ENCODE data around the gene OPTC.
"Not testable (repeated sequence)": the region's sequence is repeated elsewhere in the genome, so short reads cannot be mapped to it uniquely, and the experiment has no call there.

Gene OPTC

DNA sequence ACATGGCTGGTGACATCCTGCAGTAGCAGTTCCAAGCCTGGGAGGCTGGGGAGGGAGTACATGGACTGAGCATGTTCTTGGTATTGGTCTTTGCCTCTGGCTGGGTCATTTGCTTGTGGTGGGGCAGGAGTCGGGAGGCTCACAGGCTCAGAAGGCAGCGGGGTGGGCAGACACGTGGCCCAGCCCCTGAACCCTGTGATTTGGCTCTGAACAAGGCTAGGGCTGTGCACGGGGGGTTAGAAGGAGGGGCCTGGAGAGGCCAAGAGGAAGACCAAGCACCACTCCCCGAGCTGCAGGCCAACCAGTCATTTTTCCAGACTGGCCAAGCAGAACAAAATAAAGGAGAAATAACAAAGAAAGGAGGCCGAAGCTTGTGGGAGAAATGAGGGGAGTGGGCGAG is 28.0 kb upstream of the OPTC start:
- DNase-seq (ENCODE audit: low read depth) = no peak

DNA sequence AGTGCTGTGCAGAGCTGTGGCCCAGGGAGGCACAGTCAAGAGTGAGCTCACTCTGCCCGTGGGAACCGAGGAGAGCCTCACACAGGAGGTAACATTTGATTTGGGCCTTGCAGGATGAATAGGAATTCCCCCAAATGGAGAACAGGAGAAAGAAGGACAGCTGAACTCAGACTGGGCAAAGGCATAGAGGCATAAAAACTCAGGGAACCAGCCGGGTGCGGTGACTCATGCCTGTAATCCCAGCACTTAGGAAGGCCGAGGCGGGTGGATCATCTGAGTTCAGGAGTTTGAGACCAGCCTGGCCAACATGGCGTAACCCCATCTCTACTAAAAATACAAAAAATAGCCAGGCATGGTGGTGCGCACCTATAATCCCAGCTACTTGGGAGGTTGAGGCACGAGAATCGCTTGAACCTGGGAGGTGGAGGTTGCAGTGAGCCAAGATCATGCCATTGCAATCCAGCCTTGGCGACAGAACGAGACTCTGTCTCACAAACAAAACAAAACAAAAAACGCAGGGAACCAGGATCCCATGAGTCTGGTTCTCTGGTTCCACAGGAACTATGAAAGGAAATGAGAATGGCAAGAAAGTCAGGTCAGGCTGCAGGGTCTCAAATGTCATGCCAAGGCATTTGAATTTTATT is 26.9 kb upstream of the OPTC start:
- DNase-seq (ENCODE audit: low read depth) = not testable (repeated sequence)

DNA sequence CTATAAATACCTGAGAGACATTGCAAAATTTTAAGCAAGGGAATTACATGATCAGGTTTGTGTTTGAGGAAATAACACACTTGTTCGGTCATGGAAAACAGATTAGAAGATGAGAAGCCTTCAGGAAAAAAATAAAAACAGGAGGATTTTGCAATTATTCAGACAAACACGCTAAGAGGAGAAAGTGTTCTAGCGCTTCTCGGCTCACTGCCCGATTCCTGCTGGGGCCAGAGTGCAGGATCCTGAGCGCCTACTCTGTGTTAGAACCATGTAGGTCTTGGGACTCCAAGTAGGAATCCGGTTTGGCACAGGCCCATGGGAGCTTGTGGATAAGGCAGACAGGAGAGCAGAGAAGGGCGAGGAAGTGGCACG is 26.4 kb upstream of the OPTC start:
- DNase-seq (ENCODE audit: low read depth) = no peak

DNA sequence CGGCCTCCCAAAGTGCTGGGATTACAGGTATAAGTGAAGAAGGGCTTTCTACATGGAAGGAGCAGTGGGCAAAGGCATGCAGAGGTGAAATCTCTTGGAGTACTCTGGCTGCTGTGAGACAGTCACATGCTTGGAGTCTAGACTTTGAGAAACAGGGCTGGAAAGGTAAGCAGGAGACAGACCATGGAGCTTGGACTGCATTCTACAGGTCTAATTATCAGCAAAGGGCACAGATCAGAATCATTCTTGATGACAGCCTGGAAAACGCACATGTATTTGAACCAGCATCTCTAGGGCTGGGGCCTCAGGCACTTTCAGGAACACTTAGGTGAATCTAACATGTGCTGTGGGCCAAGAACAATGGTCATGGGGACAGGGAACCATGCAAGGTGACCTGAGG is 25.6 kb upstream of the OPTC start:
- no peak for DNase-seq (ENCODE audit: low read depth)

DNA sequence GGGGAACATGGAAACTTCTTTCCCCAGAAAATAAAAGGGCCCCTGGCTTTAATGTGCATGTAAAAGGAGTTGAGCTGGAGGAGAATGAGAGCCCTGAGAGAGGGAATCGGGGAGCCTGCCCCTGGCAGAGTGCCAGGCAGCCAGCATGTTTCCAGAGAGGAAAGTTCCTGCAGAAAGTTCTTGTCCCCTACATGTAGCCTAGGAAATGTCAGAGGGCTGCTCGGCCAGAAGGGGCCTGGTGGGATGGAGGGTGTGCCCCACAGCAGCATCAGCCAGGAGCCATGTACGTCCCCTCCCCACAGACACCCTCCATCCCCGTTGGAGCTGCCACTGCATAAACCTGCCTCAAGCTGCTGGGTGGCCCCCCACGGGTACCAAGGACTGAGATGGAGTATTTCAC is 23.7 kb upstream of the OPTC start:
- DNase-seq (ENCODE audit: low read depth) = no peak

DNA sequence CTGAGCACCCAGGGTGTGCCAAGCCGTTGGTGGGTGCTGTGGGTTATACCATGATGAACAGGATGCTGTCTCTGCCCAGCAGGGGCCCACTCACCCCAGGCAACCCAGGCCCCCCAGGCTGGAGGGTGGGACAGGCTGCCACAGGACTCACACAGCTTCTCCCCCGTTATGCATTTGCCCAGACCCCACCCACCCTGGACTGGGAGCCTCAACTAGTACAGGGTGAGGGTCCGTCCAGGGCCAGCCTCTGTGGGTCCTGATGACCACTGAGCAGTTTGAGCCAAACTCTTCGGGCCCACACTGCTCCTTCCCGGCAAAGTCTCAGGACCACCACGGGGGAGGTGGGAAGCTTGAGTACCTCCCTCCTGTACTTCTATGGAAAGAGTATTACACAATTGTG is 22.1 kb upstream of the OPTC start:
- no peak for DNase-seq (ENCODE audit: low read depth)

DNA sequence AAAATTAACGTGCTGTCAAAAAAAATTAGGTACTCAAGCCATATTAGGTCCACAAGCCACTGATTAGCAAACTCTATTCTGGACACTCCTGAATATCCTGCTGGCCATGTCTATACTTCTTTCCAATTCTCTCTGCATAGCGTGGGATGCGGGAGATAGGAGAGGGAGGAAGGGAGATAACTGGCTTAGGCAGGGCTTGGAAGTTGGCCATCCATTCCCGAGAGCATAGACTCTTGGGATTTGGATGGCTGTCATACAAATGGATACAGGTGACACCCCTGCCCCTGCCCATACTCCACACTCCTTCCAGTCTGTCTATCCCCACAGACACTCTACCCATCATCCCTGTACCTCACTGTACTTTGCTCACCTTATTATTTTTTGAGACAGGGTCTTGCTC is 20.7 kb upstream of the OPTC start:
- DNase-seq (ENCODE audit: low read depth) = no peak

DNA sequence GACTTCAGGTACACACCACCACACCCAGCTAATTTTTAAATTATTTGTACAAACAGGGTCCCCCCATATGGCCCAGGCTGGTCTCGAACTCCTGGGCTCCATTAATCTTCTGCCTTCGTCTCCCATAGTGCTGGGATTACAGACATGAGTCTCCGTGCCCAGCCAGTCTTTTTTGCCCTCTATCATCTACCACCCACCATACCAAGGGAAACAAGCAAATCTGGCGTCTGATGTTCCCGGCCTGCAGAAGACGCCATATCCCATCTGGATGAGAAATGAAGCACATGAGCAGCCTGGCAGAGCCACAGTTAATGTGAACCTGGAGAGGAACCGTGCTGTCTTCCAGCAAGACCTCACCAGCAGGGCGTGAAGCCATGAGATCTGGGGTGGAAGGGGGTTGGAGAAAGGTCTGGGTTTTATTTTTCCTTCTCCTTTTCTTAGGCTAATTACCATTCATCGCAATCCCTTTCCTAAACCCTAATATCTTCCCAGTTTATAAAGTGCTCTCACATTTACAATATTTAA is 20.1 kb upstream of the OPTC start:
- no peak for DNase-seq (ENCODE audit: low read depth)

DNA sequence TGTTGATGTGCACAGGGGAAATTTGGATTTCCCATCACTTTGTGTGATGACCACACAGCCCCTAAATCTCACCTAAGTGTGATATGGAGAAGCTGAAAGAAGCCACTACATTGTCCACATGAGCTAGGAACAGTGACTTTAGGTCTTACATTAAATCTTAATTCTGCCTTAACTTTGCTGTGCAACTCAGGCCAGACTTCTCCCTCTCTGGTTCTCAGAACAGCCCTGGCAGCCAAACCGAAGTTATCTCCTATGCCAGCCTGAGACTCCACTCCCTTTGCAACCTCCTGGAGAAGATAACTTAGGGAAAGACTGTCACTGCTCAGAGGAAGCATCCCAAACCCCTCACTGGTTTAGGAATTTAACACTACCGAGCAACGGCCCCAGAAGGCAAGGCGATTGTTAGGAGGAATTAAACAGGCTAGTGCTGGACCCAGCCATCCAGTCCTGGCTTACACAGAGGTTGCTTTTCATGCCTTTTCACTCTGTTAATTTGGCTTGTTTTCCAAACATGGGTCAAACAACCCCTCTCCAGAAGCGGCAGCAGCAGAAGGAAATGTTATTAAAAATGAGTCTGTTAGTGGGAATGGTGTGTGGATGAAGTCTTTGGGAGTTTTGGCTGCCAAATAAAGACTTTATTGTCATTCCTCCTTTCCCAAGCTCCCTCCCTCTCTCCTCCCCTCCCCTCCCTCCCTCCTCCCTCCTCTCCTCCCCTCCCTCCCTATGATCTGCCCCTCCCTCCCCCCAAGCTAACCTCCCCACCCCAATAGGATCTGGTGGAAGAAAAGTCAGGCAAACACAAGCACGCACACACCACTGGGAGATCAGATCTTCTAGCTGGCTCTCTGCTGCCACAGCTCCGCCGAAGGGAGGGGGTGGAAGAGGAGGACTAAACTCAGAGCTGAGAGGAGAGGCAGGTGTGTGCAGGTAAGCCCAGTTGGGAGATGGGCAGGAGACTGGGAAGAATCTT is 18.7 kb upstream of the OPTC start, which contains the start of gene PRELP:
Gene PRELP, plus strand, starts transcription at position 795 of the 970 bp plus-strand sequence. CDS start 7,379 bp downstream, outside the sequence.
- DNase-seq (ENCODE audit: low read depth) = no peak

DNA sequence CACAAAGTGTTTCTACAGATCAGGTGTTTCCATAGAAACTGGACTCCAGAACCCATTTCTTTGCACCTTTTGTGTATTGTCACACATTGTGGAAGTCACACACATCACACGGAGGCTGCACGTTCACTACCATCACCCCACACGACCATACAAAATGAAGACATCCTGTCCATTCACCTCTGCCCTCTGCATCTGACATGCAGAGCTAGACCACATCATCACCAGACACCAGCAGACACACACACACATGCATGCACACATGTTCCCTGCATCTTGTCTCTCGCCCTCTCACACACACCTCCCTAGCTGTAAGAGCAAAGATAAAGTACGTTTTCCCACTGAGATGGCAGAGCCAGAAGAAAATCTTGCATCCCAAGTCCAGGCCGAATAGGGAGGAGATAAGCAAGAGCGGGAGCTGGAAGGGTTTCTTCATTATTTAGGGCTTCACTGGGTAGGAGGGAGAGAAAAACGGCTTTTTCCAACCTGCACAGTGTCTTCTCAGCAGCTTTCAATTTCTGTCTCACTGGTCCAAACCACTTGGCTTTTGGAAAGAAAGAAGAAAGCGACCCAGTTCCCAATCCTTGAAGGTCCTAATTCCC is 17.6 kb upstream of the OPTC start:
- no peak for DNase-seq (ENCODE audit: low read depth)

DNA sequence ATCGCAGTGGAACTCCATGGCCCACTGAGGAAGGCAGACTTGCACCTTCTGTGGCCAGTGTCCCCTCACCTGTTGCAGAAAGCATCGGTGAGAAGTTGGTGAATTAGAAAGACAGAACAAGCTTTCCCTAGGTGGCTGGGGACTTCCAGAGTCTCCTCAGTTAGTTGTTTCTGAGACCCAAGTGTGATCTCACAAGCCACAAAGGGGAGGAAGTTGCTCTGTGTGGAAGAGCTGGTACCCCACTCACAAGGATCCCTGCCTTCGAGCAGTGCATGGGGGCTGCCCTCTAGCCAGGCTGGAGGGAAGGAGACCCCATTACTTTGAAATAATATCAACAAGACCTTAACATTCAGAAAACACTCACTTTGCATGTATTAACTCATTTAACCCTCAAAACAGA is 16.2 kb upstream of the OPTC start:
- no peak for DNase-seq (ENCODE audit: low read depth)

DNA sequence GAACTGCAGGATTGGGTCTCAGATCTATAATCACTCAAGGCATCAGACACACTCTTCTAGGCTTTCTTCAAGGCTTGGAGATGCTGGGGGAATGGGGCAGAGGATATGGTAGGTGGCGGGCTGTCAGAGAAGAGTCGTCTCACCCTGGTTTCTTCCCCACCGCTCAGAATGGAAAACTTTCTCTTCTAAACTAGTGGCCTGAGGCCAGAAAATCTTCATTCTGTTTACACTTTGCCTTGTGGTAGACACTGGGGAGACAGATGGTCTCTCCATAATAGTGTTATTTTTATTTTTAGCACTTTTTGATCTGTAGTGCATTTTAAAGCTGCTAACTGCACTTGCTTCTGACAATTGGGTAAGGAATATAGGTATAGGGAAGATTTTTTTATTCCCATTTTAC is 15.7 kb upstream of the OPTC start:
- no peak for DNase-seq (ENCODE audit: low read depth)

DNA sequence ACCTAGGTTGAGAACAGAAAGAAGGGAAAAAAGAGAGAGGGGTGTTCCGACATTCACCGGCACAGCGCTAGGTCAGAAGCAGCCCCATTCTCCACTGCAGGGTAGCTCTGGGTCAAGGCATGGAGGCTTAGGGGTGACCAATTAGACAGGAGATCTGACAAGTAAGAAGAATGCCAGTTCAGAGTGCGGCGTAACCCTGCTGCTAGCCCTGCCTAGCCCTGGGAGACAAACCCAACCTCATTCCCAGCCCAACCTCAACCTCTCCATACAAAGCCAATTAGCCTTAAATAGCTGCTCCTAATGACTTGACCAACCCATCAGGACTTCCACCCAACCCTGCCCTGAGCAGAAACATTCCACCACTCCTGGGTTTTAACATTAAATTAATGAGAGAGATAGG is 15.0 kb upstream of the OPTC start:
- DNase-seq (ENCODE audit: low read depth) = no peak

DNA sequence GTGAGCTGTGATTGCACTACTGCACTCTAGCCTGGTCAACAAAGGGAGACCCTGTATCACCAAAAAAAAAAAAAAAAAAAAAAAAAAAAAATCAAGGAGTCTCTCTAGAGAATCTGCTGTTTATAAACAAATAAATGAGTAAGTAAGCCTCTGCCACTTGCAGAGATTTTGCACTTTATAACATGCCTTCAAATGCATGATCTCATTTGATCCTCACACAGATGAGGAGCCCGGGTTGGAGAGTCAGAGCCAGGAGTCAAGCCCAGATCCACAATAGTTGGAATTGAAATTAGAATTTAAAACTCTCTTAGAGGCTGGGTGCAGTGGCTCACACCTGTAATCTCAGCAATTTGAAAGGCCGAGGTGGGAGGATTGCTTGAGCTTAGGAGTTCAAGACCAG is 14.3 kb upstream of the OPTC start:
- no peak for DNase-seq (ENCODE audit: low read depth)

DNA sequence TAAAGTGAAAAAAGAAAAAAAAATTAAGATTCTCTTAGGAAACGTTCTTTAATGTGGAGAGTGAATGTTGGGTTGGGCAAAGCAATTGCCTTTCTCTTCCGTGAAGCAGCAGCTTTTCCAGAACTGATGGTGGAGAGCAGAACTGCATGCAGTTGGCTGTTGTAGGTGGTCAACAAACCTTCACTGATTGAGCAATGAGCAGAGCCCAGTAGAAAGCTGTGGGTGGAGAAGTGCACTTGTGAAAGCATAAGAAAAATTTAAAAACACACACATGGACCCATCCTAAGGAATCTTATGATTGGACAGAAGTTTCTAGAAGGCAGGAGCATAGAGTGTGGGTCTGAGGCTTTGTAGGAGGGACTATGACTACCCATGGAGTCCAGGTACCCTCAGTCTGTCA is 13.9 kb upstream of the OPTC start:
- no peak for DNase-seq (ENCODE audit: low read depth)

DNA sequence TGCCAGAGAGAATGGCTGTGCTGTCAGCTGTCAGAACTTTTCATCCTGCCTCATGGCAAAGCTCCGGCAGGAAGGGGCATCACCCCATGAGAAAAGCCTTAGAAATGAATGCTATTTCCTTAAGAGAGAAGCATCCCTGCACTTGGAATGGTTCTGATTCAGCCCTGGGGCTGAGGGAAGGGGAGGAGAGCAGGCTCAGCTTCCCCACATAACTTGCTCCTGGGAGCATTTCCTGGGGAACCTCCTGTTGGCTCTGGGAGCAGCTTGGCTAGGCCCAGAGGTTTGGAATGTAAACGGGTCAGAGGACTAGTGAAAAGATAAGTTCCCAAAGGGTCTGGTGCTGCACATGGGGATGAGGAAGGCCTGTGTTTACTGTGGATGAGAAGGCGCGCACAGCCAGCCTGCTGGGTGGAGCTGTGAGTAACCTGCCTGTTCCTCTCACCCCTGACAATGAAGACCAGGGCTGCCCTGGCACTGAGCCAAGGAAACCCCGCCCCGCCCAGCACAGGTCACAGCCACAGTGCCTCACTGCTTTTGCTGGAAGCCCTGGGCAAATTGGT is 13.3 kb upstream of the OPTC start:
- DNase-seq (ENCODE audit: low read depth) = no peak

DNA sequence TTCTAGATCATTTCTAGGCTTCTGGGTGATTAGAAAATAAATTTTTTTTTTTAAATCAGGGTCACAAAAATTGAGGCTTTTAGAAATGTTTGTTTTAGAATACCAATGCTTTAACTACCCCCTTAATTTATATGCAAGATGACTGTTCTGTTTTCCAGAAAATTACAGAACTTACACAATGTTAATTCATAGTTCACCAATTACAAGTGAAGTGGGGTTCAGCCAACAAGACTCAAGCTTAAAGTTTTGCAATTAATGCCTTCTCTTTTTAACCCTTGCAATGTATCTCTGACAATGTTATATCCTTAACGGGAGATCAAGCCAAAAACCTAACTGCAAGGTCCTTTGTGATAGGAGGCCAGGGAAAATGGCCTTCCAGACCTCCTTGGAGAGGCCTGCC is 12.8 kb upstream of the OPTC start:
- DNase-seq (ENCODE audit: low read depth) = no peak

DNA sequence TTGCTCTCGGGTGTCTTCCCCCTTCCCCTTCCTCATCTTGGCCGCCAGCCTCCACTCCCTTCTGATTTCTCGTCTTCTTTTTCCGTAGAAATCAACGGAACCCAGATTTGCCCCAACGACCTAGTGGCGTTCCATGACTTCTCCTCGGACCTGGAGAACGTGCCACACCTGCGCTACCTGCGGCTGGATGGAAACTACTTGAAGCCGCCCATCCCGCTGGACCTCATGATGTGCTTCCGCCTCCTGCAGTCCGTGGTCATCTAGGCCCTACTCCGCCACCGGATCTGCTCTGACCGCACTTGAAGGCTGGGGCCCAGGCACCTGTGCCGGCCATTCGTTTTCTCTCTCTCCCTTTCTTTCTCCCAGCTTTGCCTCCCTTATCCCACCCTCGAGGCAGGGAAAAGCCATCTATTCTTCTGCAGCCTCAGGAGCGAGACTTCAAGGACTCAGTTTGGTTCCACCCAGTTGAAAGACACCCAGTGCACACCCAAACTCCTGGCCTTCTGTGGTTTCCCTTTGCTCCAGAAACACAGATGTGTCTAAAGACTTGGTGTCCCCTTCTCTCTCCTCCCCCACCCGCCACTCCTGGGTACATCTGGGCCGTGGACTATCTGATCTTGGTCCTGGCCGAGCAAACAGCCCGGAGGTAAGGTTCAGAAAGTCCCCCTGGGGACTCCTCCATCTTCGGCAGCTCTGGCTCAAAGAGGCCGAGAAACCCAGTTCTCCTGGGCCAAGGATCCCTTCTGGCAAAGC is 7.2 kb upstream of the OPTC start:
- no peak for DNase-seq (ENCODE audit: low read depth)

DNA sequence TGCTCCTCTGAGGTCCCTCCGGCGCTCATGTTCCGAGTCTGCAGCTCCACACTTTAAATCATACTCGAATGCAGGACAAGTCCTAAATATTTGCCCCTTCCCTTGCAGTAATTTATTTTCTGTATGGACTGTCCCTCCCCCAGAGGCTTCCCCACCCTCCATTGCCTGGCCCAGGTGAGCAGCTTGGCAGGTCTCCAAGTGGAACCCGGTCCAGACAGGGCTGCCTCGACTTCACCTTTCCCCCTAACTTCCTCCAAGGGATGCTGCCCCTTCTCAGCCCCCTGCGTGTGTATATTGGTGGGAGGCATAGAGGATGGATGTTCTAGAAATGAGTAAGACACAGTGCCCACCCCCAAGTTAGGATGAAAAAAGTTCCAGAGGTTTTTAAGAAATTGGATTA is 5.4 kb upstream of the OPTC start:
- no peak for DNase-seq (ENCODE audit: low read depth)

DNA sequence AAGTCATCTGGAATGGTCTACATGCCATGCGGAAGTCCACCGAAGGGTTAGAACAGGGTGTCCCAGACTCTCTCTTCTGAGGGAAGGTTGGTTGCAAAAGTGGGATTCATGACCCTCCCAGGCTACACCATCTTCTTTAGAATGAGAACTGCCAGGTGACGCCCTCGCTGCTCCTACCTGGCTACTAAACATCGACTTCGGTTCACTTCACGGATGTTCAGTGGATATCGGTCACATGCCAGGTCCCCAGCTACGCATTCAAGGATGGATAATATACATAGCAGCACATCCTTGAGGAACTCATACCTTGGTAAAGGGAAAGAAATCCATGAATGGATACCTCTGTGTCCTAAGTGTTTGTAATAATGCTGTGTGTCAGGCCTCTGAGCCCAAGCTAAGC is 3.3 kb upstream of the OPTC start:
- no peak for DNase-seq (ENCODE audit: low read depth)

DNA sequence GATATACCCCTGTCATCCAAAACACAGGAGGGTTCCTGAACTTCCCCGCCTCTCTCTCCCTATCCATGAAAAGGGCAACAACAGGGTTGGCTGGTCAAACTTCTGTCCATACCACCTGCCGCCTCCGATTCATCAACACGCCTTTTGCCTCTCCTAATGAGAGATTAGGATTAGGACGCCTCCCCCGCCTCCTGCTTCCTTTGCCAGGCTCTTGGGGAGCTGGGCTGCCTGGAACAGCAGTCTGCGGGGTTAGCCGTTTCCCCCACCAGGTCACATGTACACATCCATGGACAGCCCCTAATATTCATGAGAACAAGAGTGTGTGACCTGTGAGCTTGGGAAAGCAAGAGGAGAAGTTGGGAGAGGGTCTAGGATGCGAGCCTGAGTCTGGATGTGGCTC is 2.3 kb upstream of the OPTC start:
- no peak for DNase-seq (ENCODE audit: low read depth)
